NCI-H524 (cell line): ENCODE data around the gene TBCC.
A peak's percentile ranks its signal among the peaks of the same experiment; 100 is the strongest.
"Not testable (repeated sequence)": the region's sequence is repeated elsewhere in the genome, so short reads cannot be mapped to it uniquely, and the experiment has no call there.

Experiments
- DNase-seq, 2 experiments: peaks; one replicate each; lab custom pipeline; 2025; lab: John Stamatoyannopoulos, UW

TBCC gene

GRCh38 chr6:42733867-42734481, 11.9 kb downstream of the TBCC start:
- DNase-seq, result not testable (repeated sequence)

GRCh38 chr6:42729731-42730130, 16.2 kb downstream of the TBCC start:
- DNase-seq, result no peak

- DNase-seq, result peak; percentile 49 to 69
Measured at GRCh38 chr6:42727627-42728026, 18.3 kb downstream of the TBCC start.

GRCh38 chr6:42727087-42727611, 18.8 kb downstream of the TBCC start:
- peak; percentile 49 to 62 for DNase-seq

GRCh38 chr6:42726485-42727086, 19.3 kb downstream of the TBCC start:
- peak; percentile 82 to 84 for DNase-seq

GRCh38 chr6:42726026-42726425, 19.9 kb downstream of the TBCC start:
- DNase-seq, result no peak

GRCh38 chr6:42724825-42725224, 21.1 kb downstream of the TBCC start:
- DNase-seq, result no peak

- DNase-seq, result no peak
Measured at GRCh38 chr6:42722497-42722896, 23.4 kb downstream of the TBCC start, which contains the start of gene PRPH2. Gene PRPH2, minus strand, starts transcription at chr6:42722597. Its CDS starts 263 bp downstream, at chr6:42722334.

GRCh38 chr6:42720739-42721138, 25.2 kb downstream of the TBCC start:
- no peak for DNase-seq

GRCh38 chr6:42715871-42716270, 30.0 kb downstream of the TBCC start:
- DNase-seq, result no peak

GRCh38 chr6:42714098-42714761, 31.7 kb downstream of the TBCC start:
- DNase-seq, result no peak

- no peak for DNase-seq
Measured at GRCh38 chr6:42711930-42712329, 34.0 kb downstream of the TBCC start.

- DNase-seq, result no peak
Measured at GRCh38 chr6:42710316-42710715, 35.6 kb downstream of the TBCC start.

- no peak for DNase-seq
Measured at GRCh38 chr6:42709871-42710270, 36.0 kb downstream of the TBCC start.

GRCh38 chr6:42708096-42708495, 37.8 kb downstream of the TBCC start:
- DNase-seq, result no peak

GRCh38 chr6:42707595-42707994, 38.3 kb downstream of the TBCC start:
- DNase-seq, result no peak

GRCh38 chr6:42704937-42705374, 40.9 kb downstream of the TBCC start:
- DNase-seq, result no peak

- DNase-seq, result no peak
Measured at GRCh38 chr6:42704251-42704936, 41.5 kb downstream of the TBCC start.

- not testable (repeated sequence) for DNase-seq
Measured at GRCh38 chr6:42702786-42703185, 43.1 kb downstream of the TBCC start.

GRCh38 chr6:42702200-42702599, 43.7 kb downstream of the TBCC start:
- DNase-seq, result no peak

GRCh38 chr6:42698217-42698616, 47.7 kb downstream of the TBCC start:
- no peak for DNase-seq

GRCh38 chr6:42697268-42697655, 48.6 kb downstream of the TBCC start:
- no peak for DNase-seq
